GM23338 (cell line): ENCODE measurements around the gene CFAP97D2. TPM values are rescaled to one million over a fixed set of nuclear protein-coding genes. Genes with fewer than 3 reads are reported as not detected.
A peak's percentile ranks its signal among the peaks of the same experiment; 100 is the strongest.

ENCODE experiments used
- ATAC-seq: fragments of 200-7000 bp; cut with Tn5 transposase; 3 replicates; pipeline ENCODE4 v1.9.1; 2020
- DNase-seq: peaks from one replicate; pipeline ENCODE4 v3.0.0-alpha.2; 2015; ENCODE audit warnings: low spot score
- H2AFZ ChIP-seq: fragments of 200-600 bp; sonication (generic); 2 replicates; pipeline ENCODE4 v1.8.0; 2016; ENCODE audit warnings: antibody characterized with exemption, mild to moderate bottlenecking, moderate library complexity
- H3F3A ChIP-seq: fragments of 200-600 bp; sonication (generic); replicated peaks from 2 replicates; pipeline ENCODE4 v1.8.0; 2017; ENCODE audit warnings: antibody characterized with exemption, mixed run types, low read depth
- H3K27ac ChIP-seq: fragments of 200-600 bp; sonication (generic); 2 replicates; pipeline ENCODE4 v1.6.1; 2016; ENCODE audit warnings: low read depth
- H3K27me3 ChIP-seq: fragments of 200-600 bp; sonication (generic); 2 replicates; pipeline ENCODE4 v1.8.0; 2016; ENCODE audit warnings: mild to moderate bottlenecking, mixed run types, moderate library complexity; ENCODE audit not compliant: insufficient read depth
- H3K36me3 ChIP-seq: fragments of 200-600 bp; sonication (generic); 2 replicates; pipeline ENCODE4 v1.8.0; 2016; ENCODE audit warnings: mild to moderate bottlenecking; ENCODE audit not compliant: insufficient read depth
- H3K4me1 ChIP-seq: fragments of 200-600 bp; sonication (generic); 2 replicates; pipeline ENCODE4 v1.8.0; 2016; ENCODE audit warnings: mild to moderate bottlenecking, moderate library complexity; ENCODE audit not compliant: insufficient read depth
- H3K4me2 ChIP-seq: fragments of 200-600 bp; sonication (generic); 2 replicates; pipeline ENCODE4 v1.7.1; 2017; ENCODE audit warnings: mixed run types
- H3K4me3 ChIP-seq: fragments of 200-600 bp; sonication (generic); 2 replicates; pipeline ENCODE4 v1.6.1; 2016; ENCODE audit warnings: mixed run types
- H3K79me2 ChIP-seq: fragments of 200-600 bp; sonication (generic); replicated peaks from 2 replicates; pipeline ENCODE4 v1.8.0; 2017; ENCODE audit warnings: mild to moderate bottlenecking; ENCODE audit not compliant: insufficient read depth
- H3K9me2 ChIP-seq: fragments of 200-600 bp; sonication (generic); 2 replicates; pipeline ENCODE4 v1.8.0; 2017; ENCODE audit not compliant: insufficient read depth
- H4K20me1 ChIP-seq: fragments of 200-600 bp; sonication (generic); replicated peaks from 2 replicates; pipeline ENCODE4 v1.8.0; 2017; ENCODE audit warnings: mild to moderate bottlenecking; ENCODE audit not compliant: insufficient read depth
- H3K27ac Mint-ChIP-seq: 2 replicates; pipeline ENCODE4 v1.8.0; 2020; ENCODE audit warnings: inconsistent platforms, mild to moderate bottlenecking, moderate library complexity, mixed read lengths
- H3K27me3 Mint-ChIP-seq: 3 replicates; pipeline ENCODE4 v1.8.0; 2022; ENCODE audit warnings: low read depth, mild to moderate bottlenecking, moderate library complexity, mixed read lengths, inconsistent platforms; ENCODE audit not compliant: insufficient read depth, poor library complexity
- H3K36me3 Mint-ChIP-seq: 3 replicates; pipeline ENCODE4 v1.8.0; 2021; ENCODE audit warnings: low read depth, mild to moderate bottlenecking, inconsistent platforms, moderate library complexity, mixed read lengths
- H3K4me1 Mint-ChIP-seq: 3 replicates; pipeline ENCODE4 v1.8.0; 2020; ENCODE audit warnings: mild to moderate bottlenecking, inconsistent platforms, mixed read lengths
- H3K4me3 Mint-ChIP-seq: 3 replicates; pipeline ENCODE4 v1.8.0; 2021; ENCODE audit warnings: moderate library complexity, mild to moderate bottlenecking, inconsistent platforms, mixed read lengths
- H3K9me3 Mint-ChIP-seq: 3 replicates; pipeline ENCODE4 v1.8.0; 2020; ENCODE audit warnings: moderate library complexity, mild to moderate bottlenecking, inconsistent platforms, mixed read lengths
- CREB1 ChIP-seq: fragments of 250-450 bp; sonication (Bioruptor Pico); IDR thresholded peaks from 2 replicates; pipeline ENCODE4 v1.5.0; 2020; ENCODE audit warnings: low read depth, mild to moderate bottlenecking, moderate library complexity
- EZH2 ChIP-seq: fragments of 200-600 bp; sonication (generic); IDR thresholded peaks from one replicate; pipeline ENCODE4 v1.8.0; 2017; ENCODE audit warnings: antibody characterized with exemption, mild to moderate bottlenecking, low read depth; ENCODE audit not compliant: unreplicated experiment
- EZH2phosphoT487 ChIP-seq: fragments of 200-600 bp; sonication (generic); IDR thresholded peaks from one replicate; pipeline ENCODE4 v1.8.1; 2018; ENCODE audit warnings: antibody characterized with exemption; ENCODE audit not compliant: unreplicated experiment
- JUNB ChIP-seq: IDR thresholded peaks from one replicate; pipeline ENCODE4 v1.6.1; 2016; ENCODE audit warnings: antibody characterized with exemption; ENCODE audit not compliant: unreplicated experiment
- NANOG ChIP-seq: IDR thresholded peaks from 2 replicates; pipeline ENCODE4 v1.6.1; 2016; ENCODE audit warnings: antibody characterized with exemption, borderline replicate concordance
- POLR2AphosphoS5 ChIP-seq: IDR thresholded peaks from 2 replicates; pipeline ENCODE4 v1.6.1; 2016; ENCODE audit warnings: antibody characterized with exemption, low read depth
- STAT1 ChIP-seq: IDR thresholded peaks from one replicate; pipeline ENCODE4 v1.6.1; 2016; ENCODE audit warnings: antibody characterized with exemption; ENCODE audit not compliant: unreplicated experiment
- ZNF114 ChIP-seq: fragments of 250-450 bp; sonication (Bioruptor Pico); IDR thresholded peaks from 2 replicates; pipeline ENCODE4 v1.5.0; 2020; ENCODE audit warnings: mild to moderate bottlenecking, moderate library complexity
- ZNF331 ChIP-seq: fragments of 250-450 bp; sonication (Bioruptor Pico); IDR thresholded peaks from 2 replicates; pipeline ENCODE4 v1.5.0; 2020; ENCODE audit warnings: low read depth, mild to moderate bottlenecking, moderate library complexity
- polyA plus RNA-seq: library from polyadenylated mRNA; unstranded; fragments of >200 nt; fragmentation: Nextera tagmentation; extraction: Ambion mirVana; gene quantifications from 2 replicates; pipeline ENCODE4 v1.2.1, GENCODE V29; 2016
- total RNA-seq: library from RNA; depleted of rRNA; stranded (reverse); fragments of >200 nt; shearing (Covaris generic); gene quantifications from 2 replicates; pipeline ENCODE4 v1.2.3, GENCODE V29; 2014
- TF ChIP-seq, protein P1 (sequence below): fragments of 250-450 bp; sonication (Bioruptor Pico); IDR thresholded peaks from 2 replicates; pipeline ENCODE4 v1.5.0; 2020; ENCODE audit warnings: mild to moderate bottlenecking, moderate library complexity
- TF ChIP-seq, protein P2 (sequence below): IDR thresholded peaks from one replicate; pipeline ENCODE4 v1.6.1; 2018; ENCODE audit warnings: antibody characterized with exemption; ENCODE audit not compliant: unreplicated experiment
- TF ChIP-seq, protein P3 (sequence below): IDR thresholded peaks from 2 replicates; pipeline ENCODE4 v1.6.1; 2016; ENCODE audit warnings: antibody characterized with exemption
- TF ChIP-seq, protein P4 (sequence below), 2 experiments: fragments of 200-600 bp in 1 of 2; sonication (generic) in 1 of 2; conservative IDR thresholded peaks; 2 replicates each; pipeline versions ENCODE4 v1.5.1 to v1.6.1; 2016 to 2017; ENCODE audit warnings: antibody characterized with exemption in 2 of 2, low read depth in 2 of 2, mild to moderate bottlenecking in 2 of 2, moderate library complexity in 1 of 2

The CFAP97D2 gene
- total and polyA plus RNA-seq, 2 experiments from 2014 or later, result not detected

DNA sequence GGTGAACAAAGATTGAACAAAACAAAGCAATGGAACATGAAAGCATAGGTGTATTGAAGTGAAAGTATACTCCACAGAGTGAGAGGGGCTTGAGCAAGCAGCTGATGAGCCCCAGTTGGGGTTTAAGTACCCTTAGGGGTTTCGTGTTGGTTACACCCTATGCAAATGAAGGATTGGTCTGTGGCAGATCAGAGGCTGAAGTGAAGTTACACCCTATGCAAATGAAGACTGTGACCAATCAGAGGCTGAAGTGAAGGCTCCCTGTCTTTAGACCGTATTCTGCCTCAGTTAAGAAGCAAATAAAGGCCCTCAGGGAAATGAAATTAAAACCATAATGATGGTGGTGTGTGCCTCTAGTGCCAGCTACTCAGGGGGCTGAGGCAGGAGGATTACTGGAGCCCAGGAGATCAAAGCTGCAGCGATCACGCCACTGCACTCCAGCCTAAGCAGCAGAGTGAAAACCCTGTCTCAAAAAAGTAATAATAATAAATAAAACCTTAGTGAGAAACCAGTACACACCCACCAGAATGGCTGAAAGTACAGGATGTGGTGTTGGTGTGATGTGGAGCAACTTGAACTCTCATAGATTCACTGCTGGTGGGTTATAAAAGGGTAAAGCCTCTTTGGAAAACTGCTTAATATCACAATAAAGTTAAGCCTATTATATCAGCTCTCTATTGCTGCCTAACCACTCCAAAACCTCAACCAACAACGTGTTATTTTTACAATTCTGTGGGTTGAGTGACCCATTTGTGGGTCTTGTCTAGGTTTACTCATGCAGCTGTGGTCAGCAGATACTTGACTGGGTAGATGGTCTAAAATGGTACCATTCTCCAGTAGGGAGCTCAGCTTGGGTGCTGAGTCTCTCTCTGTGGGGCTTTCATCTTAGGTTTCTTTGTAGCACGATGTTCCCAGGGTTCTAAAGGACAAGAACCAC, 89.6 kb downstream of the CFAP97D2 start:
- Histone ChIP-seq H3K36me3 (peaks cover 58% of the 10 kb centered on the region), H3K27me3 (no peaks in the 10 kb centered on the region), H3K27ac (no peak overlapping the region), H3K79me2 (0 out of 2 replicates have a peak, but pooled peaks cover 3% of the 10 kb centered on the region), H3K4me1 (no peaks in the 10 kb centered on the region), H3K4me3 (no peak overlapping the region), H3F3A (peaks cover 17% of the 10 kb centered on the region; the same call in 1 of the 2 replicates), H3K4me2 (no peak overlapping the region), H4K20me1 (peaks cover 12% of the 10 kb centered on the region; the same call in 1 of the 2 replicates), H2AFZ (no peak overlapping the region), H3K9me2 (no peaks in the 10 kb centered on the region)
- H3K27me3 Mint-ChIP-seq, result peaks cover 2% of the 10 kb centered on the region
- DNase-seq (no peak), ATAC-seq (peak; percentile 45)
- H3K36me3 Mint-ChIP-seq, result peaks cover 81% of the 10 kb centered on the region
- no peak overlapping the region for H3K27ac Mint-ChIP-seq
- TF ChIP-seq, protein P1, sequence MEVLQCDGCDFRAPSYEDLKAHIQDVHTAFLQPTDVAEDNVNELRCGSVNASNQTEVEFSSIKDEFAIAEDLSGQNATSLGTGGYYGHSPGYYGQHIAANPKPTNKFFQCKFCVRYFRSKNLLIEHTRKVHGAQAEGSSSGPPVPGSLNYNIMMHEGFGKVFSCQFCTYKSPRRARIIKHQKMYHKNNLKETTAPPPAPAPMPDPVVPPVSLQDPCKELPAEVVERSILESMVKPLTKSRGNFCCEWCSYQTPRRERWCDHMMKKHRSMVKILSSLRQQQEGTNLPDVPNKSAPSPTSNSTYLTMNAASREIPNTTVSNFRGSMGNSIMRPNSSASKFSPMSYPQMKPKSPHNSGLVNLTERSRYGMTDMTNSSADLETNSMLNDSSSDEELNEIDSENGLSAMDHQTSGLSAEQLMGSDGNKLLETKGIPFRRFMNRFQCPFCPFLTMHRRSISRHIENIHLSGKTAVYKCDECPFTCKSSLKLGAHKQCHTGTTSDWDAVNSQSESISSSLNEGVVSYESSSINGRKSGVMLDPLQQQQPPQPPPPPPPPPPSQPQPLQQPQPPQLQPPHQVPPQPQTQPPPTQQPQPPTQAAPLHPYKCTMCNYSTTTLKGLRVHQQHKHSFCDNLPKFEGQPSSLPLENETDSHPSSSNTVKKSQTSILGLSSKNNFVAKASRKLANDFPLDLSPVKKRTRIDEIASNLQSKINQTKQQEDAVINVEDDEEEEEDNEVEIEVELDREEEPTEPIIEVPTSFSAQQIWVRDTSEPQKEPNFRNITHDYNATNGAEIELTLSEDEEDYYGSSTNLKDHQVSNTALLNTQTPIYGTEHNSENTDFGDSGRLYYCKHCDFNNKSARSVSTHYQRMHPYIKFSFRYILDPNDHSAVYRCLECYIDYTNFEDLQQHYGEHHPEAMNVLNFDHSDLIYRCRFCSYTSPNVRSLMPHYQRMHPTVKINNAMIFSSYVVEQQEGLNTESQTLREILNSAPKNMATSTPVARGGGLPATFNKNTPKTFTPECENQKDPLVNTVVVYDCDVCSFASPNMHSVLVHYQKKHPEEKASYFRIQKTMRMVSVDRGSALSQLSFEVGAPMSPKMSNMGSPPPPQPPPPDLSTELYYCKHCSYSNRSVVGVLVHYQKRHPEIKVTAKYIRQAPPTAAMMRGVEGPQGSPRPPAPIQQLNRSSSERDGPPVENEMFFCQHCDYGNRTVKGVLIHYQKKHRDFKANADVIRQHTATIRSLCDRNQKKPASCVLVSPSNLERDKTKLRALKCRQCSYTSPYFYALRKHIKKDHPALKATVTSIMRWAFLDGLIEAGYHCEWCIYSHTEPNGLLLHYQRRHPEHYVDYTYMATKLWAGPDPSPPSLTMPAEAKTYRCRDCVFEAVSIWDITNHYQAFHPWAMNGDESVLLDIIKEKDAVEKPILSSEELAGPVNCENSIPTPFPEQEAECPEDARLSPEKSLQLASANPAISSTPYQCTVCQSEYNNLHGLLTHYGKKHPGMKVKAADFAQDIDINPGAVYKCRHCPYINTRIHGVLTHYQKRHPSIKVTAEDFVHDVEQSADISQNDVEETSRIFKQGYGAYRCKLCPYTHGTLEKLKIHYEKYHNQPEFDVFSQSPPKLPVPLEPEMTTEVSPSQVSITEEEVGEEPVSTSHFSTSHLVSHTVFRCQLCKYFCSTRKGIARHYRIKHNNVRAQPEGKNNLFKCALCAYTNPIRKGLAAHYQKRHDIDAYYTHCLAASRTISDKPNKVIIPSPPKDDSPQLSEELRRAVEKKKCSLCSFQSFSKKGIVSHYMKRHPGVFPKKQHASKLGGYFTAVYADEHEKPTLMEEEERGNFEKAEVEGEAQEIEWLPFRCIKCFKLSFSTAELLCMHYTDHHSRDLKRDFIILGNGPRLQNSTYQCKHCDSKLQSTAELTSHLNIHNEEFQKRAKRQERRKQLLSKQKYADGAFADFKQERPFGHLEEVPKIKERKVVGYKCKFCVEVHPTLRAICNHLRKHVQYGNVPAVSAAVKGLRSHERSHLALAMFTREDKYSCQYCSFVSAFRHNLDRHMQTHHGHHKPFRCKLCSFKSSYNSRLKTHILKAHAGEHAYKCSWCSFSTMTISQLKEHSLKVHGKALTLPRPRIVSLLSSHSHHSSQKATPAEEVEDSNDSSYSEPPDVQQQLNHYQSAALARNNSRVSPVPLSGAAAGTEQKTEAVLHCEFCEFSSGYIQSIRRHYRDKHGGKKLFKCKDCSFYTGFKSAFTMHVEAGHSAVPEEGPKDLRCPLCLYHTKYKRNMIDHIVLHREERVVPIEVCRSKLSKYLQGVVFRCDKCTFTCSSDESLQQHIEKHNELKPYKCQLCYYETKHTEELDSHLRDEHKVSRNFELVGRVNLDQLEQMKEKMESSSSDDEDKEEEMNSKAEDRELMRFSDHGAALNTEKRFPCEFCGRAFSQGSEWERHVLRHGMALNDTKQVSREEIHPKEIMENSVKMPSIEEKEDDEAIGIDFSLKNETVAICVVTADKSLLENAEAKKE (CRISPR knock-in tag), result no peak
- no peak for TF ChIP-seq EZH2
- TF ChIP-seq STAT1, result no peak
- TF ChIP-seq JUNB, result no peak
- TF ChIP-seq, protein P2, sequence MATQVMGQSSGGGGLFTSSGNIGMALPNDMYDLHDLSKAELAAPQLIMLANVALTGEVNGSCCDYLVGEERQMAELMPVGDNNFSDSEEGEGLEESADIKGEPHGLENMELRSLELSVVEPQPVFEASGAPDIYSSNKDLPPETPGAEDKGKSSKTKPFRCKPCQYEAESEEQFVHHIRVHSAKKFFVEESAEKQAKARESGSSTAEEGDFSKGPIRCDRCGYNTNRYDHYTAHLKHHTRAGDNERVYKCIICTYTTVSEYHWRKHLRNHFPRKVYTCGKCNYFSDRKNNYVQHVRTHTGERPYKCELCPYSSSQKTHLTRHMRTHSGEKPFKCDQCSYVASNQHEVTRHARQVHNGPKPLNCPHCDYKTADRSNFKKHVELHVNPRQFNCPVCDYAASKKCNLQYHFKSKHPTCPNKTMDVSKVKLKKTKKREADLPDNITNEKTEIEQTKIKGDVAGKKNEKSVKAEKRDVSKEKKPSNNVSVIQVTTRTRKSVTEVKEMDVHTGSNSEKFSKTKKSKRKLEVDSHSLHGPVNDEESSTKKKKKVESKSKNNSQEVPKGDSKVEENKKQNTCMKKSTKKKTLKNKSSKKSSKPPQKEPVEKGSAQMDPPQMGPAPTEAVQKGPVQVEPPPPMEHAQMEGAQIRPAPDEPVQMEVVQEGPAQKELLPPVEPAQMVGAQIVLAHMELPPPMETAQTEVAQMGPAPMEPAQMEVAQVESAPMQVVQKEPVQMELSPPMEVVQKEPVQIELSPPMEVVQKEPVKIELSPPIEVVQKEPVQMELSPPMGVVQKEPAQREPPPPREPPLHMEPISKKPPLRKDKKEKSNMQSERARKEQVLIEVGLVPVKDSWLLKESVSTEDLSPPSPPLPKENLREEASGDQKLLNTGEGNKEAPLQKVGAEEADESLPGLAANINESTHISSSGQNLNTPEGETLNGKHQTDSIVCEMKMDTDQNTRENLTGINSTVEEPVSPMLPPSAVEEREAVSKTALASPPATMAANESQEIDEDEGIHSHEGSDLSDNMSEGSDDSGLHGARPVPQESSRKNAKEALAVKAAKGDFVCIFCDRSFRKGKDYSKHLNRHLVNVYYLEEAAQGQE, result no peak
- no peak for TF ChIP-seq POLR2AphosphoS5
- TF ChIP-seq, protein P3, sequence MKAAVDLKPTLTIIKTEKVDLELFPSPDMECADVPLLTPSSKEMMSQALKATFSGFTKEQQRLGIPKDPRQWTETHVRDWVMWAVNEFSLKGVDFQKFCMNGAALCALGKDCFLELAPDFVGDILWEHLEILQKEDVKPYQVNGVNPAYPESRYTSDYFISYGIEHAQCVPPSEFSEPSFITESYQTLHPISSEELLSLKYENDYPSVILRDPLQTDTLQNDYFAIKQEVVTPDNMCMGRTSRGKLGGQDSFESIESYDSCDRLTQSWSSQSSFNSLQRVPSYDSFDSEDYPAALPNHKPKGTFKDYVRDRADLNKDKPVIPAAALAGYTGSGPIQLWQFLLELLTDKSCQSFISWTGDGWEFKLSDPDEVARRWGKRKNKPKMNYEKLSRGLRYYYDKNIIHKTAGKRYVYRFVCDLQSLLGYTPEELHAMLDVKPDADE, result no peak
- no peak for TF ChIP-seq EZH2phosphoT487
- TF ChIP-seq ZNF114 (CRISPR knock-in tag), result no peak
- no peak for TF ChIP-seq ZNF331
- TF ChIP-seq NANOG, result no peak
- no peak for TF ChIP-seq CREB1 (CRISPR knock-in tag)
- TF ChIP-seq, protein P4, sequence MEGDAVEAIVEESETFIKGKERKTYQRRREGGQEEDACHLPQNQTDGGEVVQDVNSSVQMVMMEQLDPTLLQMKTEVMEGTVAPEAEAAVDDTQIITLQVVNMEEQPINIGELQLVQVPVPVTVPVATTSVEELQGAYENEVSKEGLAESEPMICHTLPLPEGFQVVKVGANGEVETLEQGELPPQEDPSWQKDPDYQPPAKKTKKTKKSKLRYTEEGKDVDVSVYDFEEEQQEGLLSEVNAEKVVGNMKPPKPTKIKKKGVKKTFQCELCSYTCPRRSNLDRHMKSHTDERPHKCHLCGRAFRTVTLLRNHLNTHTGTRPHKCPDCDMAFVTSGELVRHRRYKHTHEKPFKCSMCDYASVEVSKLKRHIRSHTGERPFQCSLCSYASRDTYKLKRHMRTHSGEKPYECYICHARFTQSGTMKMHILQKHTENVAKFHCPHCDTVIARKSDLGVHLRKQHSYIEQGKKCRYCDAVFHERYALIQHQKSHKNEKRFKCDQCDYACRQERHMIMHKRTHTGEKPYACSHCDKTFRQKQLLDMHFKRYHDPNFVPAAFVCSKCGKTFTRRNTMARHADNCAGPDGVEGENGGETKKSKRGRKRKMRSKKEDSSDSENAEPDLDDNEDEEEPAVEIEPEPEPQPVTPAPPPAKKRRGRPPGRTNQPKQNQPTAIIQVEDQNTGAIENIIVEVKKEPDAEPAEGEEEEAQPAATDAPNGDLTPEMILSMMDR (conservative IDR thresholded peaks at IDR 0.05; ENCODE audit: low read depth in 2 of 2), result no peak
- no peaks in the 10 kb centered on the region for H3K4me1 Mint-ChIP-seq
- no peak overlapping the region for H3K4me3 Mint-ChIP-seq
- no peaks in the 10 kb centered on the region for H3K9me3 Mint-ChIP-seq
